Measurements from ENCODE around the gene DENND2D.

DENND2D gene

DNA sequence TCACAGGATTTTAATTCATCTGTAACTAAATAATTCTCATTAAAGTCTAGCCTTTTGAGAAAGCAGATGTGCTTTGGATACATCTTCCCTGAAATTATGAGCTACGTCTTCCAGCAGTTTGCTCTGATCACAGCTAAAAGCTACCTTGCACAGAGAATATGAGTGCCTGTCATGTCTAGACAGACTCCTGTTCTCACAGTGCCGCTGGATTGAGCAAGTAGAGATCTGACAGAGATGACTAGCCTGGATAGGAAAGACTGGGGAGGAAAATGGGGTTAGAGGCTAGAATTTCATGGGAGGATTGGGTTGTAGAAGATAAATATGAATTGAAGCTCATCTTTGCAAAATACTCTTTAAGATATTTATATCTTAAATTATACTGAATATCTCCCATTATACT, 36.3 kb downstream of the DENND2D start:
- DNase-seq: no peak

DNA sequence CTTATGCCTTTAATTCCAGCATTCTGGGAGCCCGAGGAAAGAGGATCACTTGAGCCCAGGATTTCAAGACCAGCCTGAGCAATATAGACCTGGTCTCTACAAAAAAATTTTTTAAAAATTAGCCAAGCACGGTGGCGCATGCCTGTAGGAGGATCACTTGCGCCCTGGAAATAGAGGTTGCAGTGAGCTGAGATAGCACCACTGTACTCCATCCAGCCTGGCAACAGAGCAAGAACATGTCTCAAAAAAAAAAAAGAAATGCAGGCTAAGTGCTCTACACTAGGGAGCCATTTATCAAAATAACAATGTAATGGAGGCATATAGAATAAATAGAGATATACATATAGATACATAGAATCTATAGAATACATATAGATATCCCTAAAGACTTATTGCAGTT, 37.1 kb downstream of the DENND2D start:
- DNase-seq: no peak

DNA sequence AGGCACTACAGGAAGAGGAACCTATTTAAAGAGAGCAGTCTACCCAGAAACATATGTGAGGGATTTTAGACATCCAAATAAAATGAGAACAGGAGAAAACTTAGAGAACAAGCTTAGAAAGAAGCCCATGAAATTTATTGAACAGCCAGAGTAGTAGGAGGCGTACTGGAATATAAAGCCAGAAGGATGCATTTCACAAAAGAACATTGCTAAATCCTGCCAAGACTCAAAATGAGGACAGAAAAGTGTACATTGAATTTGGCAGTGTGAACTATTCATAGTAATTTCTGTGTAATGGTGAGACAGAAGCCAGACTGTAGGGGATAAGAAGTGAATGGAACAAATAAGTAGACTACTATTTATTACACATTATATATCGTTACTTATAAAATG, 38.0 kb downstream of the DENND2D start:
- DNase-seq: no peak

- DNase-seq: no peak
These were observed 38.5 kb downstream of the DENND2D start for GRCh38 chr1:111161843-111162487.

GRCh38 chr1:111157431-111157830, 43.0 kb downstream of the DENND2D start:
- DNase-seq: no peak

GRCh38 chr1:111154021-111154999, 46.1 kb downstream of the DENND2D start:
- no peak for DNase-seq

- DNase-seq: no peak
These were observed 48.6 kb downstream of the DENND2D start for GRCh38 chr1:111151838-111152237.

GRCh38 chr1:111148376-111148881, 52.0 kb downstream of the DENND2D start:
- no peak for DNase-seq

GRCh38 chr1:111147948-111148347, 52.5 kb downstream of the DENND2D start:
- no peak for DNase-seq

GRCh38 chr1:111145963-111146768, 54.3 kb downstream of the DENND2D start:
- no peak for DNase-seq

DNA sequence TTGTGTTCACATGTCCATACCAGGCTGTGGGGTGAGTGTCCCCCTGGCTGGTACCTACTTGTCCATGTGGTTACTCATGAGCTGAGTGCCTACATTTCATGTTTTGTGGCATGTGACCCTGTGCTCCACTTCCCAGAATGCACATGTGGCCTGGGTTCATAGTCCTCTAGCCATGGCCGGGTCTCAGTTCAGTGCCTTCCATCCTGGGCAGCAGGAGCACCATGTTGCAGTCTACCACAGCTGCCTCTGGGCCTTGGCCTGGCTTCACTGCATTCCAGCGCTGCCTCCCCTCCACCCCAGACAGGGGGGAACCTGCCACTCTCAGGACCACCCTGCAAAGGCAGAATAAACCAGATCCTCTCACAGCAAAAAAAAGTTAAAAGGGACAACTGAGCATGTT, 54.9 kb downstream of the DENND2D start:
- DNase-seq: no peak

DNA sequence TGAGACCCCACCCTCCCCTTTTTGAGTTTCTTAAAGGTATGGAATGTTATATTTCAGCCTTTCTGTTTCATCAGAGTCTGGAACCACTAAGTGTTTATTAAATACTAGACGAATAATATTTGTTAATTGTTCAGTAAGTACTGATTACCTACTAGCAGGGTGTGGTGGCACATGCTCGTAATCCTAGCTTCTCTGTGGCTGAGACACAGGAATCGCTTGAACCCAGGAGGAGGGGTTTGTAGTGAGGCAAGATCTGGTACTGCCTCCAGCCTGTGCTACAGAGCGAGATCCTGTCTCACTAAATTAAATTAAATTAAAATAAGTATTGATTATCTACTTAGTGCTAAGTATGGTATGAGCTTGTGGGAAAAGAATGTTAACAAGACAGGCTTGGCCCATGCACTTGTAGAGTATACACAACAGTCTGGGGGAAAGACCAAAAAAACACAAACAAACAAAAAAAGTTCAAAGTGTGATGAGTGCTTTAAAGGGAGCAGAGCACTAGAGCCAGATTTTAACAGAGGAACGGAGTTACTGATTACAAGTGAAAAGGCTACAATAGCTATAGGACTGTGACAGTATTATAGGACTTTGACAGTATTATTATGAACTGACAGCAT, 58.0 kb downstream of the DENND2D start:
- DNase-seq: no peak

- DNase-seq: no peak
These were observed 58.9 kb downstream of the DENND2D start for GRCh38 chr1:111141245-111142220.

DNA sequence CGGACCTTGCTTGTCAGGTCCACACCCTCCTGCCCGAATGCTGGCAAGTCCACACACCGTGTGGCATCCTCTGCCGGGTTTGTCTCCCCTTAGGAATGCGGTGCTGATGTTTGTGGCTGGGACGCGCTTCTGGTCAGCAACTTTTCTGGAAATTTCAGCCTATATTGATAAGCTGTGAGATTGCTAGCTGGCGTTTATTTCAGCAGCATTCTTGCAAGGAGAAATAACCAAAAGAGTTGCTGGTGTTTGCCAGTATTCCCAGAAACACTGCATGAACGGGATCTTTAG, 59.8 kb downstream of the DENND2D start:
- no peak for DNase-seq

DNA sequence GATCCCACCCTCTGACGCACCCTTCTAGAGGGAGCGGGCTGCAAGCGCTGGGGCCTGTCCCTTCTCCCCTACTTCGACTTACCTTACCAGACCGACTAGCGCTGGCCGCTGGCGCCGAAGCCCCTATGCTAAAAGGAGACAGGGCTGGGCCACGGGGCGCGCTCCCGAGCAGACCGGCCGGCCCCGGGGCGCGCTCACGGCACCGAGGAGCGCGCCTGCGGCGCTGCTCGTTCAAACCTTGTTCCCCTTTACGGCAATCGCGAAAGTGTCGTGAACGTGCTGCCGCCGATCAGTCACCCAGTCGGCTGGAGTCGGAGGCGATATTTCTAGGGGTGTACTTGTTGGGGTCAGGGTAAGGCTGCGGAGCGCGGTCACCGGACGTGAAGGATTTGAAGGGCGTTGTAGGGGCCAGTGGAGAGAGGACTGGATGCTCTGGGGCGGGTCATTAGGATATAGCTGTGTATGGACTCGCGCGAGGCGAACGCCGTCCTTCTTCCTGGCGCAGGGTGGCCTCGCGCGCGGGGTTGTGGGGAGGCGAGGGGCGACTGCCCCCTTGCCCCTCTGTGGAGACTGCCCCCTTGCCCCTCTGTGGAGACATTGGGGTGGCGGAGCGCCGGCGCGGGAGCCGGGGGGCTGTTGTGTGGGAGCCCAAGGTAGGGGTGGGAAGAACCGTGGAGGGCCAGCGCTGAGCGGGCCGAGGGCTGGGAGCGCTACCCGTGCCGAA, 60.3 kb downstream of the DENND2D start, which contains the start of the genes CEPT1 and DRAM2:
Gene CEPT1 (plus strand): TSS at position 268 of the 724 bp plus-strand sequence. CDS start 7,492 bp downstream, outside the sequence.
Gene DRAM2 (minus strand): TSS at position 138 of the 724 bp plus-strand sequence. CDS start 8,539 bp downstream, outside the sequence.
- DNase-seq: peak; percentile 89 to 95

DNA sequence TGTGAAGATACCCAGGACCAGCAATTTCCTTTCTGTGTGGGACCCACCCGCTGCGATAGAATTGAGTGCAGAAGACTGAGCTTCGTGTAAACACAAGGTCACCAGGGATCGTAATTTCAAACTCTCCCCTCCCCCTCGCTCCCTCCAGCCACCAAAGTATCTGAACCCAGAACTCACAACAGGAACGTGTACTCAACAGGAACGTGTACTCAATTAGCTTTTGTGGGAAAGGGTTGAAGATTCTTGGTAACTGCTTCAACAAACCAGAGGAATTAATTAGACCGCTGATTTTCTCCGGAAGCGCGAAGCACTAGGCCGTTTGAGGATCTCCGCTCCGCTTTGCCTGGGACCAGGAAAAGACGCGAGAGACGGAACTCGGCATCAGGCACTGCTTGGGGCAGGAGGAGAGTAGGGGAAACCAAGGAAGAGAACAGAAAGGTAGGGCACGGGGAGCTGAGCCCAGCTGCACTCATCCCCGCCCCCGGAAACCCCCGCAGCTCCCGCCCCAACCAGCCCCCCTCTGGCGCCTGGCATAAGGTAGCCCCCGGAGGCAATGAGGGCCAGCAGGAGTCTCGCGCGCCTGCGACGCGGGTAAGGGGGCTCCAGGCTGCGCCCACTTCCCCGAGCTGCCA, 61.0 kb downstream of the DENND2D start:
- peak; percentile 19 to 28 for DNase-seq

All from stimulated activated CD4-positive, alpha-beta T cell treated with anti-CD3 and anti-CD28 coated beads, Interleukin-2, amount 100 ng/mL, for 48 hours (primary cell).